Activated gamma-delta T cell treated with Interleukin-2 at 50 U/mL for 16 hours (primary cell): Measurements from ENCODE around the gene ARHGAP24.

Source experiments
- DNase-seq: peaks from one replicate; pipeline ENCODE4 v3.0.0-alpha.2; 2020

ARHGAP24 gene

DNA sequence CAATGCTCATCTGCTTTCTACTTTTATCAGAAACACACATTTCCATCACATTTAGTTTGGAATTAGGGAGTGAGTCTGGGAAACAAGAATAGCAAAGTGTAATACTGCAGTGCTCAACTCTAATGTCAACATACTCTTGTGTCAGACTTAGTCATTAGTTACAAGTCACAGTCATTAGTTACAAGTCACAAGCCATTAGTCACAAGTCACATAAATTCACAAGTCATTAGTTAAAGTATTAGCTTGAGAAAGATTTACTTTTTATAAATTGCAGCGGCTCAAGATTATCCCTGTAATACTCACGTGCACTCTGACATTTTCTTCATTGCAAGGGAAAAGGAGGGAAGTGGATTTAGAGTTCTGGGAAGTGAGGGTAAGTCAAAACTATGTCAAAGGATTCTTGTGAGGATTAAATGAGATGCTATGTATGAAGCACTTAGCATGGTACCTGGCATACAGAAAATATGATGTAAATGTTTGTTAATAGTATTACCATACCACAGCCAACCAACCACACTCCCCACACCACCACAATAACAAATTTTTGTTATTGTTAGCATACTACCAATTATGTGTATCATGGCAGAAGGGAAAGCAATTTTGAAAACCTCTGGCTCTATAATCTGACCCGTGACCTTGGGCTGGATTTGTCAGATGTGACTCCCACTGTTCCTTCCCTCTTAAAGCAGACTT is 116.6 kb downstream of the ARHGAP24 start:
- no peak for DNase-seq

DNA sequence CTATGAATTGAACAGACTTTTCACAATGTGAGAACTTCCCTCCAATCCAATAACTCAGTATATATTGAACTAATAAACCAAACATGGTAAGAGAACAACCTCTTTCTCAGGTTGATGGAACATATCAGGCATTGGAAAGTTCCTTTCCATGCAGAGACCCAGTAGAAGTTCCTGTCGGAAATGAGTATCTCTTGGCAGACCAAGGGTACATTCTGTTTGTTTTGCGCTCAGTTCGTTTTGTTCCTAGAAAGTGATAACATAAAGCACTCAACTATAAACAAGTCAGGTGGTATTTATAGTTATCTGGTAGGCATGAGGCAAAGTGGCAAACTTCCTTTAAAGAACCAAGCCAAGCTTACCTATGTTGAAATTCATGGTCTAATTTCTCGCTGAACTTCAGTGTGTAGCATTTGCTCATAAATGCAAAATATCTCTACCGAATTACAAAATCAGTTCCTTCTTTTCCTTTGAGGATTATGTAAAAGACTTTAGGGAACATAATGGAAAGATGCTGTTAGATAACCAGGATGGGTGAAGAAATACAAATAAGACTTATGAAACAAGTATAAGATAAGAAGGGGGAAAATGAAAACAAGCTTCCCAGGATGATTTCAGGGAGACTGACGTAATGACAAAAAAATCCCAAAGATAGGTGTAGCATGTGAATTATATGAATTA is 120.3 kb downstream of the ARHGAP24 start:
- no peak for DNase-seq

DNA sequence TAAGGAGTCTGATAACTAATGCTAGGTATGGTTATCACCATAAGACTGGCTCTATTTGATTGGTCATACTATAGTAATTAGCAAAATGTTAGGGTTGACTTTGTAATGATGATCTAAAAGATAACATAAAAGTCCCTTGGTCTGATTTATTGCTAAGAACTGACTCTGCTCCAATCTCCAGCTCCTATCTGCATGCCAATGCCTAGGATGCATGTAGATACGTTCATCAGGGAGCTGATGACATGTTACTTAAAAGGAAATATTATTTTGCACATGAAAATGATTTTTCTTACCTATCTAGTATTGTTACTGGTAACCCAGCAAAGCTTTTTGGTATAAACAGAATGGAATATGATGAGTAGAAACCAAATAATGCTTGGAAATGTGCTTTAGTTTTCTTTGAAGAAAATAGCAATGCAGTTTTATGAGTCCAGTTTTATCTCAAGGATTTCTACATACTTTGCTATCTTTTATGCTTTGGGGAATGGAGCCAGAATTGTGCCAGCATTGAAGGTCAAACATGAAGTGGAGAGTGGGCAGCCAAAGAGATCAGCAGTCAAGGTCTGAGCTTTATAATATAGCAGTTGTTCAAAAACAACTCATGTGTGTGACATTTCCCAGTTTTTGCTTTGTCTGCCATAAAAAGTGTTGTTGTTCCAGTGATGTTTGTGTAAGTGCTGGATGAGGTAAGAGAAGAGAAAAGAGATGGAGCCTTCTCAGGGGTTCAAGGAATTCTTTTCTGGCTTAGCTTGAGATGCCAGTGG is 121.0 kb downstream of the ARHGAP24 start:
- DNase-seq: no peak

DNA sequence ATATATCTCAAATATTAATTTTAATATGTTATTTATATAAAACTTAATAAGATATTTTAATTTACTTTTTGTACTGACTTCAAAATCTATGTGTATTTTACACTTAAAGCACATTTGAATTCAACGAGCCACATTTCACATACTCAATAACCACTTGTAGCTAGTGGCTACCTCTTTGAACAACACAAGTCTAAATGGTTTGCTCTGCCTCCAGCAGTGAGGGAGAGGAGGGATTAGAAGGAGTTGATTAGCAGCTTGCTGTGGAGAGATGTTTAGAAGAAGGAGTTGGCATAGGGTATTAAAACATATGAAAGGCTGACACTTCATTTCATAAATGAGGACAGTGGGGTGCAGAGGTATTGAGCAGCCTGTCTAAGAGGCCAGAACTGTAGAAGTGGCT is 124.0 kb downstream of the ARHGAP24 start:
- DNase-seq: no peak

DNA sequence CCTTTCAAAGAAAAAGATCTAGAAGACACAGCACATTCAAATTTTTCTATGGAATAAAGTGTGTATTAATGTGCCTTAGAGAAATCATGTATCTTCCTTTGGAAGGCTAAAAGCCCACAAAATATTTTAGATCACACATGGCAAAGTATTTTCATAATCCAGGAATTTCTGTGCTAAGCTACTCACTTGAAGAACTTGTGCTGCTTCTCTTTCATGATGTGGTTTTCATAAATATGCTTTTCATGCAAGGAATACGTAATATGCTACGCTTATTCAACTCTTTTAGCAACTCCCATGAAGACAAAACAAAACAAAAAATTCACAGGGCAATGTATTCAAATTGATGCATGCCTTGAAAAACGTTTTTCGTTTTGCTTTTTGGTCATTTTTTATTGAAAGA is 125.6 kb downstream of the ARHGAP24 start:
- DNase-seq: no peak

DNA sequence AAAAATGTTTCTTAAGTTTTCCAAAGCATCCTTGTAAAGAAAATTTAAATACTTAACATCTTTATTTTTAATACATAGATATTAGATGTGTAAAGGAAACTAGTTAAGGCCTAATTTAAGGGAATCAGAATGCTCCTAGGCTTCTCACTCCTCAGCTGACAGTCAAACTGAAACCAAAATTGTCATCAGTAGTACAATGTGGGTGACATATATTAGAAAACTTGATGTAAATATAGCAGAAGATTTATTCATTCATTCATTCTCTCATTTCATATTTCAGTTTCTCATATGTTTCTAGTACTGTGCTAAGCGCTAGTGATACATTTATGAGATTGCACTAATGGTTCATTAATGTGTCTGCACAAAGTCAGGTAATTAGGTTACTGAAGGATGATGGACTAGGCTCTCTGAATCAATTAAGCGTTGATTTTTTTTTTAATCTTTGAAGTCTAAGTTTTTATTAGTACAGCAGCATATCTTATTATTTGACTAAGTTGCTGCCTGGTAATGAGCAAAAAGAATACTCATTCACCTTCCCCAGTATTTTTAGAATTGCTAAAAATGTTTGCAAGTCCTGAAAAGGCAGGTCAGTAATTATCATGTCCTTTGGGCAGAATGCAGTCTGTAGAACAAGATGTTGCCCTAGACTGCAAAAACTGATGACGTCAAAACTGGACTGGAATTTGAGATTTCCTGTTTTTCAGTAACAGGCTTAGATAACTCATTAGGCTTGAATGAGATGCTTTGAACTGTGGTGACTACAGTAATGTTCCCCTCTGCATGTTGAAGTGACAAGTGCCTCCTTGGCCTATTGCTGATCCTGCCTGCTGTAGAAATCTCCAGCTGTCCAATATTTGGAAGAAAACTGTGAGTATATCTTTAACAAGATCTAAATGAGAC is 128.7 kb downstream of the ARHGAP24 start:
- DNase-seq: no peak

DNA sequence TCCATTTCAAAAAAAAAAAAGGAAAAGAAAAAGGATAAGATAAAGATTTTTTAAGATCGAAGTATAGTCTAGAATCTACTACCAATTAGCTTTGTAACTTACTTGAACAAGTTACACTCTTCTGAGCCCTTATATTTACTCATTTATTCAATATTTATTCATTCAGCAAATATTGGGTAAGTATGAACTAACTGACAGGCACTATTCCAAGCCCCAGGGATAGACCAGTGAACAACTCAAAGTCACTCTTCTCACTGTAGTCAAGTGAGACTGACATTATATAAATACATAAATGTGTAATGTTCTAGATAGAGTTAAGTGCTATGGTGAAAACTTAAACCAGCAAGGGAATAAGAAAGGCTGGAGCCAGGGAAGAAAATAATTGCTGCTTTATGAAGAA is 131.6 kb downstream of the ARHGAP24 start:
- no peak for DNase-seq

DNA sequence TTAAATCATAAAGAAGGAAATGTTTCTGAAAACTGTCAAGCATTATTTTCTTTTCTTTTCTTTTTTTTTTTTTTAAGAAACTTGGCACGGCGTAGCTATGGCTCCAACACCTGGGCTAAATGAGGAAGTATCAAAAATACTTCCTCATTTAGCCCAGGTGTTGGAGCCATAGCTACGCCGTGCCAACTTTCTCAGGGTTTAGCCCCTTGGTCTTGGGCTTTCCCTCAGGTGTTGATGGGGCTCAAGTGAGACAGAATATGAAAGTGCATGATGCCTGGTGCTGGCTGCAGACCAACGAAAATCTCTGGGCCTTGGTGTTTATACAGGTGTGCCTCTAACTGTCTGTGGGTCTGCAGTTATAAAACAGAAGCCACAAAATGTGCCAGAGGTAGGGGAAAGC is 132.7 kb downstream of the ARHGAP24 start:
- no peak for DNase-seq

DNA sequence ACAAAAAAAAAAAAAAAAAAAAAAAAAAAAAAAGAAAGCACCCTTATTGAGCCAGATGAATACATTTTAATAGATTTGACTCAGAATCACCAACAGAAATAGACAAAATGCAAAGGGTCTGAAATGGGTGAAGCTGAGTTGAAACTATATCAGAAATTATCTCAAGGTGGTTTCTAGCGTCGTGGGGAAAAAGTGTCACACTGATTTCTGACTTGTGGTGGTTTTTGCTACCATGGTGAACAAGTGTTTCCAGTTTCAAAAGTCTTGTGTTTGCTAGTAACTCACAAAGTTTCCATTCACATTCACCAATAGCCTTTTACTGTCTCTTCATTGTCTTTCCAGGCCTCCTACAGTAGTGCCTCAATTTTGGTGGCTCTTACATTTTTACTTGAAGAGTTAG is 135.5 kb downstream of the ARHGAP24 start:
- no peak for DNase-seq

DNA sequence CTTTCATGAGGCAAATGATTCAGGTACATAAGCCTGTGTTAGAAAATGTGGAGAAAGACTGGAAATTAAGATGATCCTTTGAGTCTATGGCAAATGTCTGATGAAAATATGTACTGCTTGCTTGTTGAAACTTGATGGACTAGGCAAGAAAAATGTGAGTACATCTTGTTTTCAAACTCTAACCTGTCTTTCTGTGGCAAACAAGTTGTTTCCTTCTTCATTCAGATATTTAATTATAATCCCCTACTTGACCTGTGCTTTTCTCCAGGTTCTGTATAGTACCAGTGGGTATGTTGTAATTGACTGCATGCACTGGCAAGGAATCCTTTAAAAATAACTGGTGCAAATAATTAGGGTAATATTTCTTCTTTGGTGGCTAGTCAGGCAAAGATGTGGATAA is 136.7 kb downstream of the ARHGAP24 start:
- no peak for DNase-seq

DNA sequence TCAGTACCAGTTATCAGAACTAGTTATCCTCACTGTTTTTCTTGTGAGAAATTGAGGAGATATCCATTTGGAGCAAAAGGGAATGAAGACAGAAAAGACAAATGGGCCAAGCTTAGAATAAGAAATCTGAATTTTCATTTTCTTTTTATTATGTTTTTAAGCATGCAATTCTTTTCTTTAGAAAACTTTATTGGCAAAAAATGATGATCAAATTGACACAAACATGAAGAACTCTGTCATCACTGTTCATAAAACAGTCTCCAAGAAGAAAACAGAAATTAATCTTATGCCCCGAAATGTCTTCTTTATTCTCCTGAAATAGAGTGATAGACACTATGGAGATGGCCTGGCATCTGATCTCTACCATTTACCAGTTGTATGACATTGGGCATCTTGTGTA is 139.0 kb downstream of the ARHGAP24 start:
- no peak for DNase-seq

DNA sequence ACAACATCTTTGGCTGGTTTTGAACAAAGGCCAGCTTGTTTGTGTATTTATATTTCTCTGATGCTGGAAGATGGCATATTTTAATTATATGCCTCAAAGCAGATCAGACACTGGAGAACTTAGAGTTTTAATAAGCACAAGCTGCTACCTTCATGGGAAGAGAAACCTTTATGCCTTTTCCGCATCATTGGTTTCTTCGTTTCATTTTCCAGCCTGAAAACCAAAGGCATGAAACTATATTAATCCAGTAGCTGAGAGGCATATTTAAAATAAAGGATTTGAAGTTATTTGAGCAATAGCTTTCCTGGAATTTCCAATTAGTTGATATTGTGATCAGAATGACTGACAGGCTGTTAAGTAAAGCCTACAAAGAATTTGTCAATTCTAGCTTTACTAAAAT is 141.0 kb downstream of the ARHGAP24 start:
- DNase-seq: no peak

DNA sequence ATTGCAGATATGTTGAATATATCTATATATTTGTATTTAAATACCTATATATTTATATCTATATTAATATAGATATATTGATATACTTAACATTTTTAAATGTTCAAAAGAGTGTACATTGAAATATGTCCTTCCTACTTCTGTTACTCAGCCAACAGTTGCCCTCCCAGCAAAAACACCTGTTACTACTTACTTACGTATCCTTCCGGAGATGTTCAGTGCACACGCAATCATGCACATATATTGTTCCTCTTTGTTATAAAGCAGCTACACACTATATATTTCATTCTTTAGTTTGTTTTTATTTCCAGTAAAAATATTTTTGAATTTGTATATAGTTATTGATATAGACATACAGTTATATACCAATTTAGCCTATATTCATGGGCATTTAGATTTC is 142.3 kb downstream of the ARHGAP24 start:
- no peak for DNase-seq

DNA sequence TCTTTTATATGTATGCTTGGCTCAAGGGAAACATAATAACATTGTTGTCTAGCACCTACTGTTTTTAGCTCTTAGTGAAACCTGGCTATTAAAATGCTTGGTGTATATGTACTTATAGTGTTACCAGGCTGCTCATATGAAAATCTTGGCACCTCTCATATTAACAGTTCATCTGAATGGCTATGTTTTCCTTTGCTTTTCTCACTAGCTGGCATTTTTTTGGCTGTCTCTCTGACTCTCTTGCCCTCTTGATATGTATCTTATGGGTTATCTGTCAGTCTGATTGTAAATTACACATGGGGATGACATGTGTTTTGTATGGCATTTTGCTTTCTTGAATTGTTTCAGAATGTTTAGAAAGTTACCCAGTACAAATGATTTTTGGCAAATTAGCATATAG is 158.0 kb downstream of the ARHGAP24 start:
- no peak for DNase-seq

DNA sequence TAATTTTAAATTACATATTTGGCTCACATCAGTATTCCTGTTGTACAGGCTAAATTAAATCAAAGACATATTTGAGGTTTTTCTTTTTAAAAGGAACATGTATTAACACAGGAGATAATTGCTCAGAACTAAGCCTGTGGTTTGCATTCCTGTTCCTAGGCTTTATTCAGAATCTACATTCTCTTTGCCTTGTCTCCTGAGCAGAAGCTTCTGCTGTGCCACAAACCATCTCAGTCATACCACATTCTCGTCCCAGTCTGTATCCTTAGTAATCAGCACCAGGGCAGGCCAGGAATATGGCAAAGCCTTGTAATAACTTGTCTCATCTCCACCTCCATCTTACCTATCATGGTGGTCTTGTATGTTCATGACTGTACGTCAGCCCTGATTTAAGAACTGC is 162.8 kb downstream of the ARHGAP24 start:
- no peak for DNase-seq

DNA sequence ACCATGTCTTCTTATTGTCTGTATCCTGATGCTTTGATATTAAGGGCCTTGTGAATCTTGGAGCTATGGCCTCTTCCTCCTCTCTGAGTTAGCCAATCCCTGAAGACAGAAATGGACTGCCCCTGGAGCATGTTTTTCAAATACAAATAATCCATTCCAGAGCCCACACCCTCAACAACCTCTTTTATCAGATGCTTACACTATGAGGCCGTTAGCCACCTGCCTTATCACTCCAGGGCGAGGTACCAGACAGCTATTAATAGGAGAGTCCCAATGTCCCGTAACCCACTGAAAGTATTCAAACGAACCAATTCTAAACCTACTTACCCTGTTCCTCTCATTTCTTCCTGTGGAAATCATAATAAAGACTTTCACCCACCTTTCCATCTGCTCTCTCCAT is 165.0 kb downstream of the ARHGAP24 start:
- DNase-seq: no peak

DNA sequence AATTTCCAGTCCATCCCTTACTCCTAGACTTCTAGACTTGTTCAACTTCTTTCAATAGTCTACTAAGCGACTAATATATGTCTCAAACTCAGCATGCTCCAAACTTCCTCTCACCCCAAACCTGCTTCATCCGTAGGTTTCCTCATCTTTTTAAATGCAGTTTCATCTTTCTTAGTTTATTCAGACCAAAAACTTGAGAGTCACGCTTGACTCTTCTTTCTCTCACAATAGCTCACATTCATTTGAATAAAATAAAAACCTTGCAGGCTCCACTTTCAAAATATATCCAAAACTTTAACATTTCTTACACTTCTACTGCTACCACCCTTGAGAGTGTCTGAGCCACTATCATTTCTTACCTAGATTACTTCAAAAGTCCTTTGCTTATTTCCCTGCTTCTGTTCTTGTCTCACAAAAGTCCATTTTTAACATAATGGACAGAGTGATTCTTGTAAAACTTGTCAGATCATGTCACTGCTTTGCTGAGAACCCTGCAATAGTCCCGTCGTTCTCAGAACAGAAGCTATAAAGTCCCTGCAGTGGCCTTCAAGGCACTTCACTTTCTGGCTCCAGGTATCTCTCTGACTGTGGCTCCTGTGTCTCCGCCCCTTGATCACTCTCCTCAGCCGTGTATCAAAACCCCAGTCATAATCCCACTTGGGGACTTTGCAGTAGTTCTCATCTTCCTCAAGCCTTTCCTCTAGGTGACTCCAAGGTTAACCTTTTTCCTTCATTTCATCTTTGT is 167.6 kb downstream of the ARHGAP24 start:
- DNase-seq: no peak

DNA sequence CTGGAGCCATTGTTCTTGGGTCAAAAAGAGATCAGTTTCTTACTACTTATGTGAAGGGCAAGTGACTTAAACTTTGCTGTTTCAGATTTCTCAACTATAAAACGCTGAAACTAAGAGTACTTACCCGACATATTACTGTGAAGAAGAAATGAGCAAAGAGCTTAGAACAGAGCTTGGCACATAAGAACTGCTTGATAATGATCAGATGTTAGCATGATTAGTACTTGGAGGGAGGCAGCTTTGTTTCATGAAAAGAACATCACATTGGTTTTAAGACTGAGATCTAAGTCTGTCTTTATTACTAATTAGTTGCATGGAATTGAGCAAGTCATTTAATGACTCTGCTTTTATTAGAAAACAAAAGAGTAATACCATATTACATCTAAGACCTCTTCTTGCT is 169.1 kb downstream of the ARHGAP24 start:
- DNase-seq: no peak

DNA sequence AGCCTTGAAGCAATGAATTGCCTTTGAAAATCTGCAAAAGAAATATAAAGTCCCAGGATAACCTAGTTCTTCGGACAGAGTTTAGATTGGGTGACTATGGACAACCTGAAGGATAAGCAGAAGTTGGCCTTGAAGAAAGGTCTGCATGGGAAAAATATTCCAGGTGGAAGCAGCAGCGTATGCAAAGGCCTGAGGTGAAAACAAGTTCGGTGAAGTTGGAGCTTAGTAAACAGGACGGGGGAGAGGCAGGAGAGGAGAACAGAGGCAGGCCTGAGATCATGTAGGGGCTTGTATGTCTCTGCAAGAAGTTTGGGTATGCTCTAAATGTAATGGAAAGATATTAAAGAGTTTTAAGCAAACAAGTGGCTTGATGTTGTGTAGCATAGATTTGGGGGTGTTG is 176.0 kb downstream of the ARHGAP24 start:
- no peak for DNase-seq

DNA sequence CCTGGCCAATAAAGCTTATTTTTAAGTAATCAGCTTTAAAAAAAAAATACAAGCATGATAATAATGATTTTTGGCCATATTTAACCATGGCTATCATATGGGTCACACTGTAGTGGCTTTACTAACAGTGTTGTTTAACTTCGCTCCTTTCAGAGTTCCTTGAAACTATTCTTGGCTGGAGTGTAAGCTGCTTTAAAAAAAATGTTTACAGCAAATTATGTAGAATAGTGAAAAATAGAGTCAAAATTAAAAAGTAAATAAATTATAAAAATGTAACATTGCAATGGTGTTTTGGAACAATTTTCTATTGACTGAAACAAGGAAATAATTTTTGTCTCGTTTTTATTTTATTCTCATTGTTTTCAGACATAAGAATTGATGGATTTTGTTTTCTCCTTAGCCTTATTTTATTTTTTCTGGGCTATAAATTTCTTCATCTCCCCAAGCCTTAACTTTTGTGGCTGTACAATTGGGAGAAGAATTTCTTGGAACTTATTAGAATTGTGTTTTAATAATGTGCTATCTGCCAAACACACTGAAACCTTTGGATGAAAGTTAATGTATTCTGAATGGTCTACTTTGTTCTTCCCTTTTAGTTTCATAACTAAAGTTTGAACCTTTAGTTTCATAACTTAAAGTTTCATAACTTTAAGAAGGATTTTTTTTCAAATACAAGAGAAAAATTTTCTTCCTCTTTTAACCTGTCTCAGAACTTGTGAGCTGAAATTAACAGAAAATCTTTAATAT is 182.0 kb downstream of the ARHGAP24 start:
- no peak for DNase-seq

DNA sequence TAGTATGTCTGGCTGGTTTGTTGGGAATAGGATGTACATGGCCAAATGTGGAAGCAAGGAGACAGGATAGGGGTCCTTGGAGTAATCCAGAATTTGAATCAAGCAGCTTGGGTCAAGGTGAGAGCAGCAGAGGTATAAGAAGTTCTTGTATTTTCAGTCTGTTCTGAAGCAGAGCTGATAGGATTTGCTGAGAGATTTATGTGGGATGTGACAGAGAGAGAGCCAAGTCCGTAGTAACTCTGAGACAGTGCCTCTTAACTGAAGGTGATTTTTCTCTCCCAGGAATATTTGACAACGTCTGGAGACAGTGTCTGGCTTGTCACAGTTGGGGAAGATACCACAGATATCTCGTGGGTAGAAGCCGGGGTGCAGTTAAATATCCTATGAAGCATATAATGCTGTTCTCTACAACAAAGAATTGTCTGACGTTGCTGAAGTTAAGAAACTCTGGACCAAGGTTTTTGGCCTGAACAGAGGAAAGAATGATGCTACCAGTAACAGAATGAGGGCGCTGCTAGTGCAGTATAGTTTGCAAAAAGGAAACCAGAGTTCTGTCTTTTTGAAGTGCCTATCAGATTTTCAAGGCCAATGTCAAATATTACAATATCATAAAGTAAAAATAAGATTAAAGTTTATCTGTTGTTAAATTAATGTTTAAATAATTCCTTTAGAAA is 184.0 kb downstream of the ARHGAP24 start:
- no peak for DNase-seq
